ENCODE results near the gene BTNL3. TPM values are rescaled to one million over a fixed set of nuclear protein-coding genes. Genes with fewer than 3 reads are reported as not detected.
"Not testable (repeated sequence)": the region's sequence is repeated elsewhere in the genome, so short reads cannot be mapped to it uniquely, and the experiment has no call there.

The BTNL3 gene
- not detected for polyA plus RNA-seq (2013, experiment 1 of 2; ENCODE audit: insufficient read length)
- not detected for polyA plus RNA-seq (2013, experiment 2 of 2; ENCODE audit: insufficient read length)

- no peak for DNase-seq
These were observed at the start of gene BTNL3 for GRCh38 chr5:180988592-180988991. Gene BTNL3, plus strand, starts transcription at chr5:180988846. Its CDS starts 183 bp downstream, at chr5:180989029.

- DNase-seq, result no peak
These were observed 38.2 kb upstream of the BTNL3 start for GRCh38 chr5:180950291-180950949.

- no peak for DNase-seq
These were observed 29.0 kb upstream of the BTNL3 start for GRCh38 chr5:180959661-180960060.

GRCh38 chr5:180960209-180960608, 28.4 kb upstream of the BTNL3 start:
- no peak for DNase-seq

- no peak for DNase-seq
These were observed 19.2 kb upstream of the BTNL3 start for GRCh38 chr5:180969406-180969805.

- no peak for DNase-seq
These were observed 18.3 kb upstream of the BTNL3 start for GRCh38 chr5:180970336-180970735.

GRCh38 chr5:180970875-180971274, 17.8 kb upstream of the BTNL3 start:
- DNase-seq, result no peak

GRCh38 chr5:180974612-180975315, 13.9 kb upstream of the BTNL3 start:
- DNase-seq, result no peak

- DNase-seq, result no peak
These were observed 13.3 kb upstream of the BTNL3 start for GRCh38 chr5:180975338-180975737.

- no peak for DNase-seq
These were observed 12.1 kb upstream of the BTNL3 start for GRCh38 chr5:180976518-180976917.

GRCh38 chr5:180977852-180978251, 10.8 kb upstream of the BTNL3 start:
- DNase-seq, result no peak

GRCh38 chr5:180982008-180982741, 6.5 kb upstream of the BTNL3 start:
- DNase-seq, result no peak

- no peak for DNase-seq
These were observed 630 bp upstream of the BTNL3 start for GRCh38 chr5:180988016-180988415.

GRCh38 chr5:180990086-180990881, 1.6 kb downstream of the BTNL3 start:
- DNase-seq, result no peak

- DNase-seq, result no peak
These were observed 2.2 kb downstream of the BTNL3 start for GRCh38 chr5:180990882-180991242.

- DNase-seq, result no peak
These were observed 13.3 kb downstream of the BTNL3 start for GRCh38 chr5:181001947-181002346.

GRCh38 chr5:181005791-181006190, 17.1 kb downstream of the BTNL3 start:
- no peak for DNase-seq

- DNase-seq, result no peak
These were observed 19.5 kb downstream of the BTNL3 start for GRCh38 chr5:181008136-181008535.

GRCh38 chr5:181010018-181010417, 21.4 kb downstream of the BTNL3 start:
- not testable (repeated sequence) for DNase-seq

- not testable (repeated sequence) for DNase-seq
These were observed 26.0 kb downstream of the BTNL3 start for GRCh38 chr5:181014654-181015053.

- DNase-seq, result not testable (repeated sequence)
These were observed 28.8 kb downstream of the BTNL3 start for GRCh38 chr5:181017448-181017847.

GRCh38 chr5:181020688-181021087, 32.0 kb downstream of the BTNL3 start:
- DNase-seq, result no peak
